Peyer's patch (tissue), 4 donors: ENCODE data around the gene INPP5A. TPM values are rescaled to one million over a fixed set of nuclear protein-coding genes. Genes with fewer than 3 reads are reported as not detected.

Source experiments
- DNase-seq, 3 donors: peaks; one replicate each; pipeline ENCODE4 v3.0.0-alpha.2; 2017 to 2019
- H3K27ac ChIP-seq, 4 donors: fragments of 200-600 bp; sonication (generic); one replicate each; pipeline ENCODE4 v1.5.1; 2016 to 2019
- H3K27me3 ChIP-seq, 2 donors: fragments of 200-600 bp; sonication (generic); one replicate each; pipeline ENCODE4 v1.5.1; 2019
- H3K36me3 ChIP-seq, 3 donors: fragments of 200-600 bp; sonication (generic); one replicate each; pipeline ENCODE4 v1.5.1; 2016 to 2019
- H3K4me1 ChIP-seq, 4 donors: fragments of 200-600 bp; sonication (generic); one replicate each; pipeline ENCODE4 v1.5.1; 2016 to 2019
- H3K4me3 ChIP-seq, 4 donors: fragments of 200-600 bp; sonication (generic); 1 replicate in 3 of 4; 2 replicates in 1 of 4; pipeline ENCODE4 v1.5.1; 2016 to 2019; ENCODE audit warnings: mild to moderate bottlenecking in 1 of 4
- H3K9me3 ChIP-seq, 4 donors: fragments of 200-600 bp; sonication (generic); one replicate each; pipeline ENCODE4 v1.5.1; 2016 to 2019; ENCODE audit warnings: mild to moderate bottlenecking in 1 of 4
- POLR2A ChIP-seq, 2 donors: fragments of 450-650 bp; IDR thresholded peaks; one replicate each; pipeline ENCODE4 v1.5.1; 2017; ENCODE audit warnings: antibody characterized with exemption in 2 of 2, mild to moderate bottlenecking in 2 of 2, moderate library complexity in 2 of 2
- total RNA-seq, 4 donors: library from RNA; depleted of rRNA; stranded (reverse); fragments of >200 nt; gene quantifications; one replicate each; pipeline ENCODE4 v1.1.0, GENCODE V29; 2016
- TF ChIP-seq, protein P1 (sequence below), 6 experiments: fragments of 450-650 bp in 4 of 6; fragments of 200-600 bp in 2 of 6; sonication (generic) in 1 of 6; IDR thresholded peaks; one replicate each; pipeline ENCODE4 v1.5.1; 2017 to 2019; ENCODE audit warnings: antibody characterized with exemption in 6 of 6, mild to moderate bottlenecking in 3 of 6, moderate library complexity in 1 of 6

INPP5A gene
- total RNA-seq, 4 donors from 2014 or later: 33.8 to 76.4 (median 38.1) TPM

DNA sequence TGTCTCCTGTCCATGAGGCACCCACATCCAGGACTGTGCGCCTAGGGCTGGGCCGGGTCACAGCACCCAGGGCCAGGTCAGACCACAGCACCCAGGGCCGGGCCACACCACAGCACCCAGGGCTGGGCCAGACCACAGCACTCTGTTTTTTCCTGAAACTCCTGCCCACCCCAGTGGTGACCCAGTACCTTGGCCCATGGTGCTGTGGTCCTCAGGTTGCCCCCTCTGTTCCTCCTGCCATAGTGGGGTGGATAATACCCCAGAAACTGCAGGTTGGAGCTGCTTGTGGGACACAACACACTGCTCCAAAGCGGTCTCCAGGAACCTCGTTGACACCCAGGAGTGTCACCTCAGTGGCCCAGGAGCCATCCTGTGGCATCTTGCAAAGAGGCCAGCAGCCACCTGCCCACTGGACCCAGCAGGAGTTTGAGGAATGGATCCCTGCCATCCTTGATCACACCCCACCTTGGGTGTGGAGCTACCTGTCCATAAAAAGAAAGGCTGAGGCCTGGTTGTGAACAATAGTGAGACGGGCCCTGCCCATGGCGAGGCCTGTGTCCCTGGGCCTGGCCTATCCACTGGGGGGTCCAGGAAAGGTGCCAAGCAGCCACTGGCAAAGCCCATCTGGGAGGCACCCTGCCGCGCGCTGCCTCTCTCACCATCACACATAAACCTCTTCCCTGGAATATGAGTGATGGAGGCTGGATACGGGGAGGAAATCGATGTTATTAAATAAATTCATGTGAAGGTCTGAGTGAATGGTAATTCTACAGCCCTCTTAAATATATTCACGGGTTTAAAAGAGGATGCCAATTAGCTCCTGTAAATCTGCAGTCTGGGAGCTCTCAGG, 159.4 kb downstream of the INPP5A start:
- DNase-seq: peak in 2 of 3 donors; percentile 23 to 37
- Histone ChIP-seq H3K27me3 (no peaks in the 10 kb centered on the region), H3K4me1 (peaks cover 0 to 11% (median 0%) of the 10 kb centered on the region in 4 donors), H3K27ac (no peak overlapping the region), H3K36me3 (peaks cover 0 to 8% (median 0%) of the 10 kb centered on the region in 3 donors), H3K4me3 (no peak overlapping the region), H3K9me3 (peaks cover 0 to 8% (median 0%) of the 10 kb centered on the region in 4 donors)
- TF ChIP-seq POLR2A (IDR thresholded peaks at IDR 0.05): no peak
- TF ChIP-seq, protein P1, sequence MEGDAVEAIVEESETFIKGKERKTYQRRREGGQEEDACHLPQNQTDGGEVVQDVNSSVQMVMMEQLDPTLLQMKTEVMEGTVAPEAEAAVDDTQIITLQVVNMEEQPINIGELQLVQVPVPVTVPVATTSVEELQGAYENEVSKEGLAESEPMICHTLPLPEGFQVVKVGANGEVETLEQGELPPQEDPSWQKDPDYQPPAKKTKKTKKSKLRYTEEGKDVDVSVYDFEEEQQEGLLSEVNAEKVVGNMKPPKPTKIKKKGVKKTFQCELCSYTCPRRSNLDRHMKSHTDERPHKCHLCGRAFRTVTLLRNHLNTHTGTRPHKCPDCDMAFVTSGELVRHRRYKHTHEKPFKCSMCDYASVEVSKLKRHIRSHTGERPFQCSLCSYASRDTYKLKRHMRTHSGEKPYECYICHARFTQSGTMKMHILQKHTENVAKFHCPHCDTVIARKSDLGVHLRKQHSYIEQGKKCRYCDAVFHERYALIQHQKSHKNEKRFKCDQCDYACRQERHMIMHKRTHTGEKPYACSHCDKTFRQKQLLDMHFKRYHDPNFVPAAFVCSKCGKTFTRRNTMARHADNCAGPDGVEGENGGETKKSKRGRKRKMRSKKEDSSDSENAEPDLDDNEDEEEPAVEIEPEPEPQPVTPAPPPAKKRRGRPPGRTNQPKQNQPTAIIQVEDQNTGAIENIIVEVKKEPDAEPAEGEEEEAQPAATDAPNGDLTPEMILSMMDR (IDR thresholded peaks at IDR 0.05): no peak

DNA sequence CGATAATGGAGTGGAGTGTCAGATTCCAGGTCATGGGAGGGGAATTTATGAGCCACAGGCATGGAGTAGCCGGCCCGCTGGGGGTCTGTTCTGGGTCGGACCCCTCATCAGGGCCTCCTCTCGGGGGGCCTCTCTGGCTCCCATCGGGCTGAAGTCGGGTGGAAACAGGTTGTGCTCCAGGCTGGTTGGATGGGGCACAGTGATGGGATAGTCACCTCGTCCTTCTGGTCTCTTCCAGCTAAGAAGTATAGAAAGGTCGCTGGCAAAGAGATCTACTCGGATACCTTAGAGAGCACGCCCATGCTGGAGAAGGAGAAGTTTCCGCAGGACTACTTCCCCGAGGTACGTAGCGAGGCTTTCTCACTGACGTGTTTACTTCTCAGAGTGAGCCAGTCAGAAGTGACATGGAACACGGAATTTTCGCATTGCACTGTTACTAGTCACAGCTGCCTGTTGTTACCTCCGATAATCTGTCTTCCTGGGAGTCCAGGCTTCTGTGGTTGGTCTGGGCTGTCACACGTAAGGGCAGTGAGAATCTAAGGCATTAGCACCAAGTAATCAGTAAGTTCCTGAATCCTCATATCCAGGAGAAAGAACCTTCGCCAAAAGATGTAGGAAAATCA, 160.1 kb downstream of the INPP5A start:
- Histone ChIP-seq H3K9me3 (peaks cover 0 to 8% (median 0%) of the 10 kb centered on the region in 4 donors), H3K4me1 (peaks cover 0 to 11% (median 0%) of the 10 kb centered on the region in 4 donors), H3K4me3 (no peak overlapping the region), H3K27me3 (no peaks in the 10 kb centered on the region), H3K36me3 (peaks cover 0 to 8% (median 0%) of the 10 kb centered on the region in 3 donors), H3K27ac (no peak overlapping the region)
- peak in 2 of 3 donors; percentile 10 to 30 for DNase-seq
- TF ChIP-seq, protein P1 (IDR thresholded peaks at IDR 0.05): no peak
- TF ChIP-seq POLR2A (IDR thresholded peaks at IDR 0.05): no peak

DNA sequence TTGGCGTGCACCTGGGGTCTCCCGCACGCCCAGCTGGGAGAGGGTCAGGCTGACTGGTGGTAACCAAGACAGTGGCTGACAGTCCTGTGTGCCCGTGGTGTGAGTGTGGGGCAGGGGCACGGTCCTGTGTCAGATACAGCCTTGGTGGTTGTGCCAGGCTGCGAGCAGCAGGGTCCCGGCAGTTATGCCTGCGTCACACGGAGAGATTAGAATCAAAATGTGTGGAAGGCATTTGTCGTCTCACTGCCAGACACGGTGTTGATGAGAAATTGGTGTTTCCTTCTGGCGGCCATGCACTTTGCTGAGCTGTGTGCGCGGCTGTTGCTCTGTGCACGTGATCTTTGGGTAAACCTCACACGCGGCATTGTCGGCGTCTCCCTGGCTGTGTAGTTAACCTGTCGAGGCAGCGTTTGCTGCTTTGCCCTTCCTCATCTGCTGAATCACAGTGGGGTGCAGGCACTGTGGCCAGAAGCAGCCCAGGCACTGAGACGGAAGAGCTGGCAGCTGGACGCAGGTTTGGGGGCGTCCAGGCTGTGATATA, 160.7 kb downstream of the INPP5A start:
- Histone ChIP-seq H3K36me3 (peaks cover 0 to 14% (median 0%) of the 10 kb centered on the region in 3 donors), H3K27ac (no peak overlapping the region), H3K9me3 (peaks cover 0 to 8% (median 0%) of the 10 kb centered on the region in 4 donors), H3K4me1 (peaks cover 0 to 11% (median 0%) of the 10 kb centered on the region in 4 donors), H3K27me3 (no peaks in the 10 kb centered on the region), H3K4me3 (no peak overlapping the region)
- peak in 2 of 3 donors; percentile 35 to 41 for DNase-seq
- TF ChIP-seq, protein P1 (IDR thresholded peaks at IDR 0.05): no peak
- no peak for TF ChIP-seq POLR2A (IDR thresholded peaks at IDR 0.05)

DNA sequence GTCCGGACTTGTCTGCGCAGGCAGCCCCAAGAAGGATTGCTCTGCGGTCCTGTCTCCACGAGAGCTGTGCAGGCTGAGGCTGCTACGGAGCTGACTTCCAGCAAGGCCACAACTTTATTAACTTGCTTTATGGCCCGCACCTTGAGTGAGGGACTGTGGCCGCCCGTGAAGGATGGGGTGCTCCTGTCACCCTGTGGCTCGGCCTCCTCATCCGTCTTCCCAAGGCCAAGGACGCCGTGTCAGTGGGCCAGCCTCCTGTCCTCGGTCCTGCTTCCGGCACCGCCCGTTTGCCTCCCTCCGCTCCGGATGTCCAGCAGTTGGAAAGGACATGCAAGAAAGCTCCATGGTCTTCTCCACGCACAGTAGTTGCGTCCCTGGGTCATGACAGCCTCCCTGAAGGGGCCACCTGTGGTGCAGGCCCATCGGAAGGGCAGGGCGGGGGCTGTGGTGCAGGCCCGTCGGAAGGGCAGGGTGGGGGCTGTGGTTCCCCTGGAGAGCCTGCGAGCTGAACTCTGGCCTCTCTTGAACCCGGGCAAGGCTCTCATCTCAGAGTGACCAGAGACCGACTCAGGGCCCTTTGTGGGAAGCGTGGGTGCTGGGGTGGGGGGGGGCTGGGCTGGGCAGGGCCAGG, 161.3 kb downstream of the INPP5A start:
- Histone ChIP-seq H3K36me3 (peaks cover 0 to 14% (median 0%) of the 10 kb centered on the region in 3 donors), H3K27ac (no peak overlapping the region), H3K9me3 (peaks cover 0 to 8% (median 0%) of the 10 kb centered on the region in 4 donors), H3K4me1 (peaks cover 0 to 11% (median 0%) of the 10 kb centered on the region in 4 donors), H3K27me3 (no peaks in the 10 kb centered on the region), H3K4me3 (no peak overlapping the region)
- peak in 2 of 3 donors; percentile 44 to 46 for DNase-seq
- TF ChIP-seq, protein P1 (IDR thresholded peaks at IDR 0.05): no peak
